HCT116 (cell line): ENCODE data around the gene CIBAR2.

Experiments used
- CBX3 ChIP-seq: IDR thresholded peaks from 2 replicates; pipeline ENCODE4 v1.6.1; 2012; ENCODE audit warnings: low read depth
- ELF1 ChIP-seq: IDR thresholded peaks from 2 replicates; pipeline ENCODE4 v1.6.1; 2012; ENCODE audit warnings: low read depth, borderline replicate concordance
- EZH2 ChIP-seq: fragments of 200-600 bp; sonication (generic); IDR thresholded peaks from 2 replicates; pipeline ENCODE4 v1.6.1; 2017; ENCODE audit warnings: antibody characterized with exemption, mixed run types
- TF ChIP-seq, protein P1 (sequence below), 3 experiments: fragments of 200-600 bp in 1 of 3; sonication (generic) in 1 of 3; IDR thresholded peaks in 2 of 3; conservative IDR thresholded peaks in 1 of 3; 2 replicates each; pipeline ENCODE4 v1.5.1; 2012 to 2017; ENCODE audit warnings: low read depth in 2 of 3, low read length in 2 of 3, antibody characterized with exemption in 1 of 3, borderline replicate concordance in 1 of 3, control low read depth in 1 of 3, mild to moderate bottlenecking in 1 of 3, mixed read lengths in 1 of 3, mixed run types in 1 of 3, moderate library complexity in 1 of 3; ENCODE audit not compliant: insufficient read depth in 1 of 3
- TF ChIP-seq, protein P2 (sequence below): IDR thresholded peaks from 2 replicates; pipeline ENCODE4 v1.6.1; 2012; ENCODE audit warnings: low read depth

DNA sequence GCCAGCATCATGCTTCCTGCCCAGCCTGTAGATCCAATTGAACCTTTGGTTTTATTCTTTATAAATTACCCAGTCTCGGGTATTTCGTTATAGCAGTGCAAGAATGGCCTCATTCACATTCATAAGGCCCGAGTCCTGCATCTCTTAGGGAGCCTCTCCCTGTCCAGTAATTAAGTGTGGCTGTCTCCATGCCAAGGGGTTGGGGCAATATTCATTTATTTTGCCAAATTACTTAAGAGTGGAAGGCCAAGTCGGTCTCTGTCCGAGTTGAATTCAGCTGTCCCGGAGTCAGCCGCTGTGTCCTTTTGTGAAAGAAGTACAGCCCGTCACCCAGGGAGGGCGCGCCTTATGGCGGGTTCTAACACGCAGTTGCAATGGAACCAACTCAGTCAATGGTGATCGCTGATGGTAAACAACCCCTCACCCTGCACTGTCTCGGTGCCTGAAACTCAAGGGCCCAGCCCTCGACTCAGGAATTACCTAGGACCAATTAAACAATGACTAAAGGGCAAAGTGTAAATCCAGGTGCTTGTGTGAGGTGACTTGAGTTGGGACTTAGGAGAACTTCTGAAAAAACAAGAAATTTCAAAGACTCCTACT lies 62.5 kb downstream of the CIBAR2 start:
- TF ChIP-seq, protein P1, sequence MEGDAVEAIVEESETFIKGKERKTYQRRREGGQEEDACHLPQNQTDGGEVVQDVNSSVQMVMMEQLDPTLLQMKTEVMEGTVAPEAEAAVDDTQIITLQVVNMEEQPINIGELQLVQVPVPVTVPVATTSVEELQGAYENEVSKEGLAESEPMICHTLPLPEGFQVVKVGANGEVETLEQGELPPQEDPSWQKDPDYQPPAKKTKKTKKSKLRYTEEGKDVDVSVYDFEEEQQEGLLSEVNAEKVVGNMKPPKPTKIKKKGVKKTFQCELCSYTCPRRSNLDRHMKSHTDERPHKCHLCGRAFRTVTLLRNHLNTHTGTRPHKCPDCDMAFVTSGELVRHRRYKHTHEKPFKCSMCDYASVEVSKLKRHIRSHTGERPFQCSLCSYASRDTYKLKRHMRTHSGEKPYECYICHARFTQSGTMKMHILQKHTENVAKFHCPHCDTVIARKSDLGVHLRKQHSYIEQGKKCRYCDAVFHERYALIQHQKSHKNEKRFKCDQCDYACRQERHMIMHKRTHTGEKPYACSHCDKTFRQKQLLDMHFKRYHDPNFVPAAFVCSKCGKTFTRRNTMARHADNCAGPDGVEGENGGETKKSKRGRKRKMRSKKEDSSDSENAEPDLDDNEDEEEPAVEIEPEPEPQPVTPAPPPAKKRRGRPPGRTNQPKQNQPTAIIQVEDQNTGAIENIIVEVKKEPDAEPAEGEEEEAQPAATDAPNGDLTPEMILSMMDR (IDR thresholded peaks at IDR 0.05 in 2 of 3, conservative IDR thresholded peaks at IDR 0.05 in 1 of 3; ENCODE audit: borderline replicate concordance in 1 of 3, insufficient read depth in 1 of 3, low read depth in 2 of 3, low read length in 2 of 3) = no peak
- TF ChIP-seq, protein P2, sequence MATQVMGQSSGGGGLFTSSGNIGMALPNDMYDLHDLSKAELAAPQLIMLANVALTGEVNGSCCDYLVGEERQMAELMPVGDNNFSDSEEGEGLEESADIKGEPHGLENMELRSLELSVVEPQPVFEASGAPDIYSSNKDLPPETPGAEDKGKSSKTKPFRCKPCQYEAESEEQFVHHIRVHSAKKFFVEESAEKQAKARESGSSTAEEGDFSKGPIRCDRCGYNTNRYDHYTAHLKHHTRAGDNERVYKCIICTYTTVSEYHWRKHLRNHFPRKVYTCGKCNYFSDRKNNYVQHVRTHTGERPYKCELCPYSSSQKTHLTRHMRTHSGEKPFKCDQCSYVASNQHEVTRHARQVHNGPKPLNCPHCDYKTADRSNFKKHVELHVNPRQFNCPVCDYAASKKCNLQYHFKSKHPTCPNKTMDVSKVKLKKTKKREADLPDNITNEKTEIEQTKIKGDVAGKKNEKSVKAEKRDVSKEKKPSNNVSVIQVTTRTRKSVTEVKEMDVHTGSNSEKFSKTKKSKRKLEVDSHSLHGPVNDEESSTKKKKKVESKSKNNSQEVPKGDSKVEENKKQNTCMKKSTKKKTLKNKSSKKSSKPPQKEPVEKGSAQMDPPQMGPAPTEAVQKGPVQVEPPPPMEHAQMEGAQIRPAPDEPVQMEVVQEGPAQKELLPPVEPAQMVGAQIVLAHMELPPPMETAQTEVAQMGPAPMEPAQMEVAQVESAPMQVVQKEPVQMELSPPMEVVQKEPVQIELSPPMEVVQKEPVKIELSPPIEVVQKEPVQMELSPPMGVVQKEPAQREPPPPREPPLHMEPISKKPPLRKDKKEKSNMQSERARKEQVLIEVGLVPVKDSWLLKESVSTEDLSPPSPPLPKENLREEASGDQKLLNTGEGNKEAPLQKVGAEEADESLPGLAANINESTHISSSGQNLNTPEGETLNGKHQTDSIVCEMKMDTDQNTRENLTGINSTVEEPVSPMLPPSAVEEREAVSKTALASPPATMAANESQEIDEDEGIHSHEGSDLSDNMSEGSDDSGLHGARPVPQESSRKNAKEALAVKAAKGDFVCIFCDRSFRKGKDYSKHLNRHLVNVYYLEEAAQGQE = no peak
- no peak for TF ChIP-seq ELF1
- no peak for TF ChIP-seq EZH2
- no peak for TF ChIP-seq CBX3
